NCI-H2171 treated with DMSO at 0.1 percent for 48 hours (cell line): Measurements from ENCODE around the gene GABRR1.
"Not testable (repeated sequence)": the region's sequence is repeated elsewhere in the genome, so short reads cannot be mapped to it uniquely, and the experiment has no call there.

ENCODE experiments used
- DNase-seq: peaks from one replicate; lab custom pipeline; 2025; lab: John Stamatoyannopoulos, UW

The GABRR1 gene

DNA sequence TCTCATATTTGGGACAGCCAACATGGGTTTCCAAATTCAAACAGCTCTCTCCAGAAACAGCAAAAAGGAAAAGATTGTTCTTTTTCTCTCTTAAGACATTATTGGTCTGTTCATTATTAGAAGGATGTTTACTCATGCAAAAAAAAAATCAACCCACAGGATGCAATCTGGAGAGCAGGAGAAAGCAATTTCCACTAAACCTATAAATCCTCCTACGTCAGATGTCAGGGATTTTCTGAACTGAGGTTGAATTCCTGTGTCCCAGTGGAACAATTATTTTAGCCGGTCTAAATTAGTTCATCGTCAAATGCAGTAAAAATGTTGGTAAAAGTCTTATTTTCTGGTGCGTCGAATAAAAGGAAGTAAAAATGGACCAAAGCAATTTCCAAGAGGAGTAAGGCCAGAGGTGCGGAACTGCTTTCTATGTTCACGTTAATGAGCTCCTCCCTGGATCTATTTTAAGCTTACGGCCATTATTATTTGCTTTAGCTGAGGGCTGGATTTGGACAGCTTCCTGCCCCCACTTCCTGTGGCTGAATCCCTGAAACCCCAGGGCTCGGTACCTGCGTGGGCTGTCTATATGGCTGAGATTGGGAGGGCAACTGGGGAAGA is at the start of gene GABRR1:
Gene GABRR1, minus strand, starts transcription at position 60 of the 612 bp plus-strand sequence. Its CDS starts 36 bp downstream, at position 24.
- no peak for DNase-seq

DNA sequence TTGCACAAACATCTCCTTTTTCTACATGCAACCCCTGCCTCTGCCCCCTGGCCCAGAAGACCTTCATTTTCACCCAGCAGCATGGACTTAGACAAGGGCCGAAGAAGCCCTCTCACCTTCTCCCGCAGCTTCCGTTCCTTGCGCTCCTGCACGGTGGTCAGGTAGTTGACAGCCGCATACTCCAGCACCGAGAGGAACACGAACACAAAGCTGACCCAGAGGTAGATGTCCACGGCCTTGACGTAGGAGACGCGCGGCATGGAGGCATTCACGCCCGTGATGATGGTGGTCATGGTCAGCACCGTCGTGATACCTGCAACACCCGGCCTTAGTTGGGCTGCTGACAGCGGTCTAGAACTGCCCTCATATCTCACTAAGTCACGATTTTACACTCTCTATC is 47.1 kb upstream of the GABRR1 start:
- no peak for DNase-seq

DNA sequence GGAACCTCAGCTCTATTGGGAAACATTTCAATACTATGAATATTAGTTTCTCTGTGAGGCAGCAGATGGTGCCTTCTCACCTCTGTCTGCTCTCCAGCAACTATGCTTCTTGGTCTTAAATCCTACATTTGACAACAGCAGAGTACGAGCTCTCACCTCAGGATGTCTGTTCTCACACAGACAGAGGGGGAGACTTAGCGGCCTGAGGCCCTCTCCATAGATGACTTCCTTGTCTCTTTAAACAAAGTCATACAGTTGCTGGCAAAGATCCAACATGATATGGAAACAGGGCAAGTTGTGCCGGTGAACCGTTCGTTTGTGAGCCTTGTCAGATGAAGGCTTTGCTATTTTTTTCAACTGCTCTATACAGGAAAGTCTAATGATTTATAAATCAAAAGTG is 43.7 kb upstream of the GABRR1 start:
- peak; percentile 76 for DNase-seq

DNA sequence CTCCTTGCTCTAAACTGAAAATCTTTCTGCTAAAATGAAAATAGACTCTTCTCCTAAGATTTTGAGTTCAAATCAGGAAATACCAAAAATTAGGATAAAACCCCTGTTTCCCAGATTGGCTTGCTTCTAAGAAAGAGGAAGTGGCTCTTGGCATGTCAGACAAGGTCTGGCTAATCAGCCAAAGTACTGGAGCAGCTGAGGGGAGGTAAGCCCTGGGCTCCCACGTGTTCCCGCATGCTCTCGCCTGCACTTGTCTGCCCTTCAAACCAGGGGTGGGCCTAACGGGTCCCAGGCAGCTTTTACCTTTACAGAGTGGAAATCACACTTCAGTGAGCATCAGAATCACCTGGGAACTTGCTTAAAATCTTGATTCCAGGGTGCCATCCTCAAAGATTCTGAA is 43.2 kb upstream of the GABRR1 start:
- peak; percentile 75 for DNase-seq

- no peak for DNase-seq
These were observed 41.8 kb upstream of the GABRR1 start for GRCh38 chr6:89258912-89259311.

DNA sequence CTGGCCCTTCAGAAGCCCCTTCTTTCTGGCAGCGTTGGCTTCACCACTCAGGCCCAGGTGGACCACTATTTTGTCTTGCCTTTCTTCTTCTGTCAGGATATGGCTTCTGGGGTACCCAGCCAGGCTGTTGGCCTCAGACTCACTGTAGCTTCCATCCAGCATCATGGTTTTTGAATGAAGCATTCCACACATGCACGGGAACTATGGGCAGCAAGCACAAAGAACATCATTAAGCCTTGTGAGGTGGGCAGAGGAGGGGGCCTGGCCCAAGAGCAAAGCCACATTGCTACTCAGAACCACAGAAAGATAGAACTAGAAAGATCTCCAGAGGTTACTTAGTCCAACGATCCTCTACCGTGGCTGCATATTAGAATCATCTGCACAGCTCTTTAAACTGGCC is 40.6 kb upstream of the GABRR1 start:
- no peak for DNase-seq

GRCh38 chr6:89257346-89257745 is 40.2 kb upstream of the GABRR1 start:
- DNase-seq: no peak

DNA sequence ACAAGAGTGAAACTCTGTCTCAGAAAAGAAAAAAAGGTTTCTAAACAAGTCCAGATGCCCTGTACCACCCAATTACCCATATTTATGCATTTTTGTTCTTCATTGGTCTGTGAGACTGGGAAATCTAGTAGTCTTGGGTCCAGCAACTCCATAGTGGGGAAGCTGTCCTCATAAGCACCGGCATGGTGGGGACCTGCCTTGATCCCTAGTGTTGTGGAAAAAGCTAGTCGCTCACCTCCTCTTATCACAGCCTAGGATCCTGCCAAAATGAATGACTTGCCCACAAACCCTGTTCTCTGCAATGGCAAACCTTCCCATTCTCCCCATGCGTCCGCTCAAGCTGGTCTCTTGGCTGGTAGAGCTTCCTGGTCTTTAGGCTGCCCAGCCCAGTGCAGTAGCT is 38.3 kb upstream of the GABRR1 start:
- no peak for DNase-seq

DNA sequence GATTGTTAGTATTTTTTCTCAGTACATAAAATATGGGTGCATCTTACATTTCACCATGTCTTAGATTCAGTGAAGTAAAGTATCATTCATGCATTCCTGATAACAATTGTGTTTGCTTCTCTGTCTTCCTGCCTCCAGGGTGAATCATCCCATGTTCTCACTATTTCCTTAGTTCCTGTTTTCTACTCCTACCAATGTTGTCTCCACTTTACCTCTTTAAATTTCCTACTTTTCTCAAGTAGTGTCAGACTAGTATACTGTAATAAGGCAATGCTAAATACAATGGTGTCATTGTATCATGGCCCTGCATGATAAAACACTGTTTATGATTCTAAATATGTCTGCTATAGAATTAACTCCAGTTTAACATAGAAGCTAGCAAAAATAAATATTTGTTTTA is 37.4 kb upstream of the GABRR1 start:
- DNase-seq: no peak

GRCh38 chr6:89252907-89253306 is 35.7 kb upstream of the GABRR1 start:
- DNase-seq: peak; percentile 4

GRCh38 chr6:89251976-89252375 is 34.8 kb upstream of the GABRR1 start:
- DNase-seq: no peak

GRCh38 chr6:89251170-89251569 is 34.0 kb upstream of the GABRR1 start:
- no peak for DNase-seq

DNA sequence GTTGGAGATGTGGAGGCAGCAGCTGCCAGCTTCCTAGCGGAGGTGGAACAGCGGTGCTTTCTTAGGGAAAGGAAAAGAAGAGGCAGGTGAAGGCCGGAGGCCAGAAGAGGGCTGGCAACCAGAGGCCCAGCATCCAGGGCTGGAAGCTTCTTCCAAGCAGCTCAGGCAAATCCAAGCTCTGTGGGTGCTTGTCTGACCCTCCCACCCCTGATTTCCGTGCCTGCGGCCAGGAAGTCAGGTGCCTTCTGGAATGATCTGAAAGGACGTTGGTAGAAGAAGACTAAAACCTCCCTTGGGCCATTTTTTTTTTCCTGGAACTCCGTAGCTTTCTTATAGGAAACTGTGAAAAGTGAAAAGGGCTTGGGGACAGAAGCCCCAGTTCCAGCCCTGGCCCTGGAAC is 33.1 kb upstream of the GABRR1 start:
- DNase-seq: no peak

DNA sequence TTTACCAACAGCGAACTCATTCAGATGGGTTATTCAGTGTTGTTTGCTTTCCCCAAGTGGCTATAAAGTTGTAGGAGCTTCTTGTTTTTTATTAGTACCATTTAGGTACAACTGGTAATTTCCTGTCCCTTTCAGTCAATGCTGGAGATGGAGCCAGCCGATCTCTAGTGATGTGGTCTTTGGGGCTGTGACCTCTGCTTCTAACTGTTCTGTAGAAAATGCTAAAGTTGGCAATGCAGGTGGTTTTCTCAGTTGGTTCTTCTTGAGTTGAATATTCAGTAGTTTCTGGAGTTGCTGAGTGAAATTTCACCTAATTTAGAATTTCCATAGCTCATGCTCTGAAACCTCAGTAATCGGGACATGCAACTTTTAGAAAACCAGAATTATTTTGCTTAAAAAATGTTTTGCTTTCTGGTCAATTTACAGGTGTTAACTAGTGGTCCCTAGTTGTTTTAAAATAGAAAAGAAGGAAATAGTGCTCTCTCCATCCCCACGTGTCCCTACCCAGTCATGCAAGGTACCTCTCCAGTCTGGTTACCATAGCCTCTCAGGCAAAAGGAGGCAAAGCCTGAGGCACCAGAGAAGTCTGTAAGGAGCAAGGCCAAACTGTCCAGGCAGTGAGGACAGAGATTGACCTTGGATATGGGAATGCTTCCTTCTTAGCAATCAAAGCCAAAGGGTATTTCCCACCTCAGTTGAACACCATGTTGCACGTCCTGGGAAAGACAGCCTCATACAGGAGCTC is 27.3 kb upstream of the GABRR1 start:
- no peak for DNase-seq

DNA sequence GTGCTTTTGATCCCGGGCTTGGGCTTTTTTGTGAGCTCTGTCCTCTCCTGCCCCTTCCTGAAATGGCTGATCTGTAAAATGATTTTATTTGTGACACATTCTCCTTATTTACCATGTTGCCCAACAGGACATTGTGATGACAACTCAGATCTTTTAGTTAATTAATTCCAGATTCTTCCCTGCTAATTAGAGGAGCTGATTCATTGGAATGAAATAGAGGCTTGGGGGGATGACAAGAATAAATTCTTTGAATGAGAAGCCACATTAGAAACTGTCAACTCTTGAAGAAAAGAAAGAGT is 26.1 kb upstream of the GABRR1 start:
- DNase-seq: no peak

DNA sequence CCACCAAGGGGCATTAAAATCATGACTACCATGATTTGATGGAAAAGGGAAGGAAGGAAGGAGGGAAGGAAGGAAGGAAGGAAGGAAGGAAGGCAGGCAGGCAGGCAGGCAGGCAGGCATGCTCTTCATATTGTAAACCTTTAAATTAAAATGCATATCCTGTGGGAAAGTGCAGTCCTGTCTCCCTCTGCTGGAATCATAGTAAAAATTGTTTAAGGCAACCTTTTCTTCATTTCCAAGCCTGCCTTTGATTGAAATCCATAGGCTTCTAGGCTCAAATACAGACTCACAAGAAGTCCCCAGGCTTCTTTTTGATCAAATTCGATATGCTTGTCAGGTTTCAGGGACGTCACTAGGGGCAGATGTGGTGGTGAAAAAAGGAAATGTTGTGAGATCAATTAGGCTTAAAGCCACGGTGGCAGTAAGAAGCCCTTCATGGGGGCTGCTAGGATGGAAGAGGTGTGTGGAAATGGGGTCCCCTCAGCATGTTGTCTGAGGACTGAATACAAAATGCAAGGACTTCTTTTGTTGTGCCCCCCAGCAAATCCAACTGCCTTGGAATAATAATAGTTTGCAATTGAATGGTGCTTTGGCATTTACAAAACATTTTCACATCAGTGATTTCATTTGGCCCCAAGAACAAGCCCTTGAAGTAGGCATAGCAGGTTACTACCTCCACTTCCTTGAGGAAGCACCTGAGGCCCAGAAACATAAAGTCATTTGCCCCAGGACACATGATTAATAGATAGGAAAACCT is 25.6 kb upstream of the GABRR1 start:
- peak; percentile 52 for DNase-seq

DNA sequence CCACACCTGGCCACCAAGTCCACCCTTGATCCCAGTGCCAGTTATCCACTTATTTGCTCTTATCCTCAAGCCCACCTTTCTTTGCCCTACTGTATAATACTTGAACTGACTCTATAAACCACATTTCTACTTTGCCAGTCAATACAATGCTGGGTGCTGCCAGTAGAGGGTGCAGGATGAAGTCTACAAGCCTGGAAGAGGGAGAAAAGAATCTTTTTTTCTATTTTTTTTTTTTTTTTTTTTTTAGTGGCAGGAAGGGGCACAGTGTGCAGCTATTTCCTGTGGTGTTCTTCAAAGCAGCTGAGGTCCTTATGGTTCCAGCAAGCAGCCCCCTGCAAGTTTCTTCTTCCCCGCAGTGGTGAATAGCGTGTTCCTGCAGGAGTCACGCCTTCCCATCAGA is 22.2 kb upstream of the GABRR1 start:
- no peak for DNase-seq

DNA sequence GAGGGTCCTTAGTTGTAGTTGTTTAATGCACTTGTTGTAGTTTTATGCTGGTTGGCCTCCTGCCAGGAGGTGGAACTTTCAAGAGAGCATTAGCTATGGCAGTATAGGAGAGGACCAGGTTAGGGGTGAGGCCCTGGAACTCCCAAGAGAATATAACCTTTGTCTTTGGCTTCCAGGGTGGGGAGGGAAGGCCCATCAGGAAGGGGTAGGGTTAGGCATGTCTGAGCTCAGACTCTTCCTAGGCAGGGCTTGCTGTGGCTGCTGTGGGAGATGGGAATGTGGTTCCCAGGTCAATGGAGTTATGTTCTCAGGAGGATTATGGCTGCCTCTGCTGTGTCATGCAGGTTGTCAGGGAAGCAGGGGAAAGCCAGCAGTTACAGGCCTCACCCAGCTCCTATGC is 20.0 kb upstream of the GABRR1 start:
- DNase-seq: no peak

DNA sequence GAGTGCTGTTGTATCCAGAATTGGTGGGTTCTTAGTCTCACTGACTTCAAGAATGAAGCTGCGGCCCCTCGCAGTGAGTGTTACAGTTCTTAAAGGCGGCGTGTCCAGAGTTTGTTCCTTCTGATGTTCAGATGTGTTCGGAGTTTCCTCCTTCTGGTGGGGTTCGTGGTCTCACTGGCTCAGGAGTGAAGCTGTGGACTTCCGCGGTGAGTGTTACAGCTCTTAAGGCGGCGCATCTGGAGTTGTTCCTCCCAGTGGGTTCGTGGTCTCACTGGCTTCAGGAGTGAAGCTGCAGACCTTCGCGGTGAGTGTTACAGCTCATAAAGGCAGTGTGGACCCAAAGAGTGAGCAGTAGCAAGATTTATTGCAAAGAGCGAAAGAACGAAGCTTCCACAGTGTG is 16.4 kb upstream of the GABRR1 start:
- not testable (repeated sequence) for DNase-seq

- no peak for DNase-seq
These were observed 5.5 kb upstream of the GABRR1 start for GRCh38 chr6:89222712-89223039.

GRCh38 chr6:89221971-89222711 is 5.0 kb upstream of the GABRR1 start:
- DNase-seq: no peak

DNA sequence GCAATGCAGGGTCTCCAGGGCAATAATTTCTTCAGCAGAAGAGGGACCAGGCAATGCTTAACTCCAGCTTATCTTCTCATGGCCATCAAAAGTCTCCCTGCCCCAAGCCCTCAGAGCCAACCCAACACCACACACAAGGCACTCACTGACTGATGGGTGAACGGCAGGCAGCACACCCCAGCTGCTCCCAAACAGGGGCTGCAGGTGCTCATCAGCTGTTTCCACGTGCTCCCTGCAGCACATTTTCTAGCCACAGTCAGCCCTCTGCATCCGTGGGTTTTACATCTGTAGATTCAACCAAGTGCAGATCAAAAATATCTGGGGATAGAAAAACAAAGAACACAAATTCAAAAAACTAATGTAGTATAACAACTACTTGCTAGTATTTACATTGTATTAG is 4.0 kb upstream of the GABRR1 start:
- DNase-seq: no peak

DNA sequence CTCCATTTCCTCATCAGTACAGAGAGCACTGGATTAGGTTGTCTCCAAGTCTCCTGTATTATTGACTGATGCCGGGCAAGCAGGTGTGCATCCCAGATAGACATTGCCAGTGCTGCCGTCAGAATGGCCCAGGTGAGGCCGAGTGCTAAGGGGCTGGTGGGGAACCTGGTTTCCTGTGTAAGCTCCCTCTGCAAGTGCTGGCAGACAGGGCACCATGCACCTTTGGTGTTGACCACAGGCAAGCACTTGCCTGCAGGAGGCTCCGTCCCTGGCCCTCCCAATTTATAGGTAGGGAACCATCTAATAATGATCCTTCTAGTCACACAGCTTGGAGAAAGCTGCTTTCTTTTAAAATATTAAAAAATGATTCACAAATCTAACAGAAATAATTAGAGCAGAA is 747 bp downstream of the GABRR1 start:
- DNase-seq: no peak
